Effector CD8-positive, alpha-beta T cell (primary cell): ENCODE measurements around the gene PLTP.
A peak's percentile ranks its signal among the peaks of the same experiment; 100 is the strongest.

Experiments
- DNase-seq: peaks from one replicate; lab custom pipeline; 2025; lab: John Stamatoyannopoulos, UW

Gene PLTP

DNA sequence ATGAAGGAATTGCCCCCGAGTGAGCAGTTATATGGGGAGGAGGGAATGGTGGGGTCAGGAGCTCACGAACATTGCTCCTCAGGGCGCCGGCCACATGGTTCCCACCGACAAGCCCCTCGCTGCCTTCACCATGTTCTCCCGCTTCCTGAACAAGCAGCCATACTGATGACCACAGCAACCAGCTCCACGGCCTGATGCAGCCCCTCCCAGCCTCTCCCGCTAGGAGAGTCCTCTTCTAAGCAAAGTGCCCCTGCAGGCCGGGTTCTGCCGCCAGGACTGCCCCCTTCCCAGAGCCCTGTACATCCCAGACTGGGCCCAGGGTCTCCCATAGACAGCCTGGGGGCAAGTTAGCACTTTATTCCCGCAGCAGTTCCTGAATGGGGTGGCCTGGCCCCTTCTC lies 13.7 kb downstream of the PLTP start:
- no peak for DNase-seq

DNA sequence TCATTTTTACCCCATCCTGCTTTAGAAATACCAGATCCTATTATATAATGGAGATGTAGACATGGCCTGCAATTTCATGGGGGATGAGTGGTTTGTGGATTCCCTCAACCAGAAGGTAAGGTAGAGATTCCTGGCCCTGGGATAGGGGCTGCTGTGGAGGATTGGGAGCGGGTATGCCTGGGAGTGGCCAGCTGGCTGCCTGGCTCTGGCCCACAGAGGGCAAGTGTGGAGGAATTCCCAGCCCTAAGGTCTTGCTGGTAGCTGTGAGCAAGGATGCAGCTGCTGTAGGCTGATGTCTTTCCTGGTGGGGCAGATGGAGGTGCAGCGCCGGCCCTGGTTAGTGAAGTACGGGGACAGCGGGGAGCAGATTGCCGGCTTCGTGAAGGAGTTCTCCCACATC lies 14.3 kb downstream of the PLTP start:
- DNase-seq, result no peak

DNA sequence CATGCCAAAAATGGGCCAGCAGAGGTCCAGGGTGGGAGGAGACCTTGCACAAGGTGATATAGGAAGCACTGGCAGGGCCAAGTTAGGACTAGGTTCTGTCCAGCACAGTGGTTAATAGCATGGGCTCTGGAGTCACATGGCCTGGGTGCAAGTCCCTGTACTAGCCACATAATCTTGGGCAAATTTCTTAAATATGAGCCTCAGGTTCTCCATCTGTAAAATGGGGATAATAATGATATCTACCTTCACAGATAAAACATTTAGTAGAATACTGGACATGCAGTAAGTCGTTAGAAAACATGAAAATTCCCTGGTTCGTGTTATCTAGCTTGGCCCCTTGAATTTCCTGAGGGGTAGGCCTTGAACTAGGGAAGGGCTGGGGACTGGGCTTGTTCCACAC lies 14.7 kb downstream of the PLTP start:
- no peak for DNase-seq

DNA sequence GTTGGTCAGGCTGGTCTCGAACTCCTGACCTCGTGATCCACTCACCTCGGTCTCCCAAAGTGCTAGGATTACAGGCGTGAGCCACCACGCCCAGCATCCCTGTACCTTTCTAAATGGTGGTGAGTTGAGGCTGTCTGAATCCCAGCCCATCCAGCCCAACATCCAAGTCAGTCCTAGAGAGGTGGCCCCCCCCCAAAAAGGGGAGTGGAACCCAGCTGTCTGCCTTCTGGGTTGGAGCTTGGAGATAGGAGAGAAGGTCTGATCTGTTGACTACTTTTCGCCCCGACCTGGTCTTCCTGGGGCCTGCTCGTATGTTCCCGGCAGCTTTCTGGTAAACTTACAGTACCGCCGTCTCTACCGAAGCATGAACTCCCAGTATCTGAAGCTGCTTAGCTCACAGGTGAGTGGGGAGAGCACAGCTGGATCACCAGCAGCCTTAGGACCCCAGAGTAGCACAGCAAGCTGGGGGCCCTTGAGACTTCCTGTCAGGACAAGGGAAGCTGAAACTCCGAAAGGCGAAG lies 15.3 kb downstream of the PLTP start:
- no peak for DNase-seq

DNA sequence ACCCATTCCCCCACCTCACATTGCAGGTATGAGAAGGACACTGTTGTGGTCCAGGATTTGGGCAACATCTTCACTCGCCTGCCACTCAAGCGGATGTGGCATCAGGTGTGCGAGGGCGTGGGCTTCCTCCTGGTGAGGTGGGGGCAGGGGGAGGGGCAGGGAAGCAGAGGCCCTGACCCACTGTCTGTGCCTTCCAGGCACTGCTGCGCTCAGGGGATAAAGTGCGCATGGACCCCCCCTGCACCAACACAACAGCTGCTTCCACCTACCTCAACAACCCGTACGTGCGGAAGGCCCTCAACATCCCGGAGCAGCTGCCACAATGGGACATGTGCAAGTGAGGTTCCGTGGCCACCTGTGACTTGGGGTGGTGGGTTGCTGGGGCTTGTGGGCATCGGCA lies 17.2 kb downstream of the PLTP start:
- DNase-seq, result no peak

DNA sequence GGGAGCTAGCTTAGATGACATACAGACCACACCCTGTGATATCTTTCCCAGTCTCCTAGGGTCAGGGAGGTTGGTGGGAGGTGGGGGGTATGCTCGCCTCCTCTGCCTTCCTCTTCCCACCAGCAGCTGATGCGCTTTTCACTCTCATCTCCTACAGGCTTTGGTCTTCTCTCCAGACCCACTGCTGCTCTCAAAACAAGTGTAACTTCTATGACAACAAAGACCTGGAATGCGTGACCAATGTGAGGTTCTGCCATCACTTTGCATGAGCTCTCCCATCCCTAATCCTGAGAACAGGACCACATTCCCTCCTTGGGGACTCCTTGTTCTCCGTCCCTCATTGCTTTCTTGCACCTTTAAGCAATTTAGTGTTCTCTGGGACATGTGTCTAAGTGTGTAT lies 18.1 kb downstream of the PLTP start:
- no peak for DNase-seq

DNA sequence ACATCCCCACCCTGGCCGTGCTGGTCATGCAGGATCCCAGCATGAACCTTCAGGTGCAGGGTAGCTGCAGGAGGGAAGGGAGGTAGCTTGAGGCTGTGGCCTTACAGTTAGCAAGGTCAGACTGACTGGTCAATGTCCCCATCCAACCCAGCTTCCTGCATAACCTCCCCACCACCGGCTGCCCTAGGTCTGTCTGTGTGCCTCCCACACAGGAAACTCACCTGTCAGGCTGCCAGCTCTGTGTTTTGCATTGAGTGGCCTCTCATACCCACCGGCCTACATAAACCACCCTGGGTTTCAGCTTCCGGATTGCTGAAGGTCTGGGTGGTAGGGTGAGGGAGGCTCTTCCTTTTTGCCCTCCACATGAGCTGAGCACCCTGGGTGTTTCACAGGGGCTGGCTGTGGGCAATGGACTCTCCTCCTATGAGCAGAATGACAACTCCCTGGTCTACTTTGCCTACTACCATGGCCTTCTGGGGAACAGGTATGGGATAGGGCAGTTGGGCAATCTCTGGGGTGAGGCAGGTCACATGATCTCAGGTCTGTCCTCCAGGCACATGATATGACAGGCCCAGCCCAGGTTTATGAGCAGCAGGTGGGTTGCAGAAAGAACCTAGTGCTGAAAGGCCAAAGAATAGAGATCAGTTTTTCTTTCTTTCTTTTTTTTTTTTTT lies 19.0 kb downstream of the PLTP start:
- no peak for DNase-seq

DNA sequence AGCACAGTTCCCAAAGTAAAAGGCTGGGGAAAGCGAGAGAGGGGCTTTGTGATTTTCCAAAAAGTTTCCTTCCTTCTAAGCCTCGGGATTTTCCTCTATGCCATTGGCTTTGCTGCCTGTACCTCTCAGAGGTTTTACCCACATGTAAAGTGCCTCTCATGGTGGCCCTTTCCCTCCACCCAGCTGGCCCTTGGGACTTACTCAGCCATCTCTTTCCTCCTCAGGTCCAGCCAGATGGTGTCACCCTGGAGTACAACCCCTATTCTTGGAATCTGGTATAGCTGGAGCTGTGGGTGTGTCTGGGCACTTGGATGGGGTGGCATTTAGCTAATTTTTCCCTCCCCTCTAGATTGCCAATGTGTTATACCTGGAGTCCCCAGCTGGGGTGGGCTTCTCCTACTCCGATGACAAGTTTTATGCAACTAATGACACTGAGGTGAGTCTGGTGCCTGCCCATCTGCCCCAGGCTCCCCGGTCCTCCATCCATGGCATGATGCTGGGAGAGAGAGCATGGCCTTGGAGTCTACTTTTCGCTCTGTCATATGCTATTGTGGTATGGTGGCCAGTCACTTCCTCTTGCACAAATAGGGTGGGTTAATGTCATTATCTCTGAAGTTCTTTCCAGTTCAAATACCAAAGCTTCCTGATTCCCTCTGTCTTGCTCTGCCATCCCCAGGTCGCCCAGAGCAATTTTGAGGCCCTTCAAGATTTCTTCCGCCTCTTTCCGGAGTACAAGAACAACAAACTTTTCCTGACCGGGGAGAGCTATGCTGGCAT lies 19.7 kb downstream of the PLTP start:
- DNase-seq, result no peak

DNA sequence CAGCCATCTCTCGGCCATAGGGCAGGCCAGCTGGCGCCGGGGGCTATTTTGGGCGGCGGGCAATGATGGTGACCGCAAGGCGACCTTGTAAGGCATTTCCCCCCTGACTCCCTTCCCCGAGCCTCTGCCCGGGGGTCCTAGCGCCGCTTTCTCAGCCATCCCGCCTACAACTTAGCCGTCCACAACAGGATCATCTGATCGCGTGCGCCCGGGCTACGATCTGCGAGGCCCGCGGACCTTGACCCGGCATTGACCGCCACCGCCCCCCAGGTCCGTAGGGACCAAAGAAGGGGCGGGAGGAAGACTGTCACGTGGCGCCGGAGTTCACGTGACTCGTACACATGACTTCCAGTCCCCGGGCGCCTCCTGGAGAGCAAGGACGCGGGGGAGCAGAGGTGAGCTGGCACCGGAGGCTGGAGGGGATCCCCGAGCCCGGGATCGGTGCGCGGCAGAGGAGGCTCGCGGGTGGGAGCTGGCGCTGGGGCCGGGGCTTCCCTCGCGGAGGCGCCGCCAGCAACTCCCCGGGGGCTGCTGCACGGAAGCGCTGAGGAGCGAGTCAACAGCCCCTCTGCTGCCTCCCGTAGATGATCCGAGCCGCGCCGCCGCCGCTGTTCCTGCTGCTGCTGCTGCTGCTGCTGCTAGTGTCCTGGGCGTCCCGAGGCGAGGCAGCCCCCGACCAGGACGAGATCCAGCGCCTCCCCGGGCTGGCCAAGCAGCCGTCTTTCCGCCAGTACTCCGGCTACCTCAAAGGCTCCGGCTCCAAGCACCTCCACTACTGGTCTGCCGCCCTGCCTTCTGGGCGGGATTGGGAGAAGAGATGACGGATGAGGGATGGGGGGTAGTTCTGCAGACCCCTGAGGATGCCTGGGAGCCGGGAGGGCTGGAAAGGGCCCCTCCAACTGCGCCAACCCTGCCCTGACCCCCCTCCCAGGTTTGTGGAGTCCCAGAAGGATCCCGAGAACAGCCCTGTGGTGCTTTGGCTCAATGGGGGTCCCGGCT lies 20.7 kb downstream of the PLTP start, which contains the start of the genes CTSA and NEURL2:
TSS of gene CTSA (plus strand) at position 351 of the 999 bp plus-strand sequence. CDS start at position 585, 234 bp downstream.
TSS of gene NEURL2 (minus strand) at position 224 of the 999 bp plus-strand sequence. CDS start at position 7, 217 bp downstream.
- peak; percentile 77 for DNase-seq

DNA sequence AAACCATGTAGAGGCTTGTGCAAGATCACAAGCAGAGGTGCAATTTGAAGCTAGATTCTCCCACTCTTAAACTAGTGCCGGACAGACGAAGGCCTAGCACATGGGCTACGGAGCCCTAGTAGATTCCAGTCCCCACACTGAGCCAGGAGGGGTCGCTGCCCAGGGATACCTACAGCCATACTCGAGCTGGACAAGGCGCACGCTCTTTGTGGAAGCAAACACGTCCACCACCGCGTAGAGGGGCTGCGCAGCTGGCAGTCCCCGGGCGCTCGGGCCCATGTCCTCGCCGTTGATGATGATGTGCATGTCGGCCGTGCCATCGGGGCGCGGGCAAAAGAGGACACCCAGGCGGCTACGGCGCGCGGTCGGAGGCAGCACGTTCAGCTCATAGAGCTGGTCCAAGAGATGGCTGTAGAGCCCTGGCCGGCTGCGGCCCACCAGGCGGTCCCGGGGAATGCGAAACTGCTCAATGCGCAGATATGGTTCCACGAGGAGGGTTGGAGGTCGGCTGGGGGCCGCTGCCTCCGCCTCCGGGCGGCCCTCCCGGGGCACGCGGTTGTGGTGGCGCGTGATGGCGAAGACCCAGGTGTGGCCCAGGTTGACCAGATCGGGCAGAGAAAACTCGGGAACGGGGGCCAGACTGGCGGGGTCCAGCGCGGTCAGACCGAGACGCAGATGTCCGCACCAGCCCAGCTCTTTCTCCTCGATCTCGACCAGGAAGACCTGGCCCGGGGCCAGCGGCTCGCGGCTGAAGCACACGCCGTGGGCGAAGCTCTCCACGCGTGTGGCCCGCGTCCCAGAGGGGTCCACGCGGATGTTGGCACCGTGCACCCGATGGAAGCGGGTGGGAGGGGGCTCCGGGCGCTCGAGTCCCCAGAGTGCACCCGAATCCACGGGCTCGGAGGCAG lies 21.6 kb downstream of the PLTP start:
- peak; percentile 30 for DNase-seq

DNA sequence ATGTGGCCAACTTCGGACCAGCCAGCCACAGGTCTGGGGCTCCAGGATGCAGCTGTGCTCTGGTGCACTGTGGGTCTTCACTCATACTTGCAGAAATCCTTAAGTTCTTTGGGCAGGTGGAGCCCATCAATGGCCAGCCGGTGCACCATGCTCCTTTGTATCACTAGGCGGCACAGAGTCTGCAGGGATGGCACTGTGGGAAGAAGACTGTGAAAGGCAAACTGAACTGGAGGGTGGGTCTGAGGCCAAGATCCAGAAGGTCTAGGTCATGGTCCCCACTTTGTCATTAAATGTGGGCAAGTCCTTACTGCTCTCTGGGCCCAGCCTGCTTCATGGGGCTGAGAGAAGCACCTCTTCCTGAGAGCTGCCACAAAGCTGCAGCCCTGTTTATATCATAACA lies 23.3 kb downstream of the PLTP start:
- DNase-seq, result no peak

DNA sequence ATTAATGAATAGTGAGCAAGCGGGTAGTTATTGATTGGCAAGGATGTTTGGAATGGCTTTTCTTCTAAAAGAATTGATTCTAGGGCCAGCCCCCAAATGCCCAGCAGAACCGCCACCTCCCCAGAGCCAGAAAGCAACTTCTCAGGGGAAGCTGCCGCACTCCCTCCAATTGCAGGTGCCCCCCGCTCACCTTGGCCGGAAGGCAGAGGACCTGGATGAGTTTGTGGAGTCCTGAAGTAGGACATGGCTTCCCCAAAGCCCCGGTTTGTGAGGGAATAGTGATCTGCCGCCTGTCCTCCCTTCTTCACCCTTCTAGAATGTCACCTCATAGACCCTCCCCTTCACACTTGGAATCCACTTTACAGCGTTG lies 24.6 kb downstream of the PLTP start, which contains the start of gene SPATA25:
TSS of gene SPATA25 (minus strand) at position 277 of the 370 bp plus-strand sequence. CDS start at position 245, 32 bp downstream.
- no peak for DNase-seq

DNA sequence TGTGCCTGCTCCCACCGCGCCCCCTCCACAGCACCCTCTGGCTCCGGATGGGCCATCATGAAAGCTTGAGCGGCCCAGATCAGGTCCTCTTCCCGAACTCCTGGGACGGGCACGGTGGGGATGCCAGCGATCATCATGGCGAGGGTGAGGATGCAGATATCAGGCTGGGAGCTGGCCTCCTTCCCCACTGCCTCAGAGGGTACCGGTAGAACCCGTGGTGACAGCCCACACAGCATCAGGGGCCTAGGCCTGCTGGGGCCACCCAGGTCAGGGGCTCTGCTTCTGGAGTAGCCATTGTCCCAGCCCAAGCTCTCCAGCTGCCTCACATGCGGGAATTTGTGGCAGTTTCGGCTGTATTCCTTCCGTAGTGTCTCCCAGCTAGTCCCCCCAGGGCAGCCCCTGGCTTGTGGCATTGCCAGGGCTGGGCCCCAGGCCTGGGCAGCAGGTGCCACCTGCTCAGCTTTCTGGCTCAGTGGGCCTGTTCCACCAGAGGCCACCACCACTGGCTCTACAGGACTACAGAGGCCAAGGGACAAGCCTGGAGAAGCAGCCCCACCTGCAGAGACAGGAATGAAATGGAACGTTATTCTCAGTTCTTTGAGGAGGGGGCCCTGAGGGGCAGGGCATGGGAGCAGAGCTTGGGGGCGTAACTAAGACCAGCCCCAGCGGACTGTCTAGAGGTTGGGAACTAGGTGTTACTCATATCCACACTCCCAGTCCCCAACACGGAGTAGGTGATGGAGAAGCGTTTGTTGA lies 25.2 kb downstream of the PLTP start:
- DNase-seq, result no peak

DNA sequence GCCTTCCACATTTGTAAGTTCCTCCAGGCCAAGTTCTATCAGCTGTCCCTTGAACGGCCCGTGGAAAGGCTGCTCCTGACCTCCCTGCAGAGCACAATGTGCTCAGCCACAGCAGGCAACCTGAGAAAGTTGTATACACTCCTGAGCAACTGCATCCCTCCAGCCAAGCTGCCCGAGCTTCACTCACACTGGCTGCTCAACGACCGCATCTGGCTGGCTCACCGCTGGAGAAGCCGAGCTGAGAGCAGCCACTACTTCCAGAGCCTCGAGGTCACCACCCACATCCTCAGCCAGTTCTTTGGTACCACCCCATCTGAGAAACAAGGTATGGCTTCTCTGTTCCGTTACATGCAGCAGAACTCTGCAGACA lies 28.9 kb downstream of the PLTP start:
- no peak for DNase-seq

DNA sequence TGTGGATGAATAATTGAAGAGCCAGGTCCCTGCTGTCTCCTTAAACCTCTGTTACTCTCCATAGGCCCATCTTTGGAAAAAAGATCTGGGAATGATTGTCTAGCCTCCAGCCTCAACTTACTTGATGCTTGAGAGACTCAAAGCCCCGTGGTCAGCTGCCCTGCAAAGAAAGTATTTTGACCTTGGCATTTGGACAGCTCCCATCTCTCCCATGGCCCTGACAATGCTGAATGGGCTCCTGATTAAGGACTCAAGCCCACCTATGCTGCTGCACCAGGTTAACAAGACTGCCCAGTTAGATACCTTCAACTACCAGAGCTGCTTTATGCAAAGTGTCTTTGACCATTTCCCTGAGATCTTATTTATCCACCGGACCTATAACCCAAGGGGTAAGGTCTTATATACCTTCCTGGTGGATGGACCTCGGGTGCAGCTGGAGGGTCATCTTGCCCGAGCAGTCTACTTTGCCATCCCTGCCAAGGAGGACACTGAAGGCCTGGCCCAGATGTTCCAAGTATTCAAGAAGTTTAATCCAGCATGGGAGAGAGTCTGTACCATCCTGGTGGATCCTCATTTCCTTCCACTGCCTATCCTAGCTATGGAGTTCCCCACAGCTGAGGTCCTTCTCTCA lies 29.4 kb downstream of the PLTP start:
- no peak for DNase-seq

DNA sequence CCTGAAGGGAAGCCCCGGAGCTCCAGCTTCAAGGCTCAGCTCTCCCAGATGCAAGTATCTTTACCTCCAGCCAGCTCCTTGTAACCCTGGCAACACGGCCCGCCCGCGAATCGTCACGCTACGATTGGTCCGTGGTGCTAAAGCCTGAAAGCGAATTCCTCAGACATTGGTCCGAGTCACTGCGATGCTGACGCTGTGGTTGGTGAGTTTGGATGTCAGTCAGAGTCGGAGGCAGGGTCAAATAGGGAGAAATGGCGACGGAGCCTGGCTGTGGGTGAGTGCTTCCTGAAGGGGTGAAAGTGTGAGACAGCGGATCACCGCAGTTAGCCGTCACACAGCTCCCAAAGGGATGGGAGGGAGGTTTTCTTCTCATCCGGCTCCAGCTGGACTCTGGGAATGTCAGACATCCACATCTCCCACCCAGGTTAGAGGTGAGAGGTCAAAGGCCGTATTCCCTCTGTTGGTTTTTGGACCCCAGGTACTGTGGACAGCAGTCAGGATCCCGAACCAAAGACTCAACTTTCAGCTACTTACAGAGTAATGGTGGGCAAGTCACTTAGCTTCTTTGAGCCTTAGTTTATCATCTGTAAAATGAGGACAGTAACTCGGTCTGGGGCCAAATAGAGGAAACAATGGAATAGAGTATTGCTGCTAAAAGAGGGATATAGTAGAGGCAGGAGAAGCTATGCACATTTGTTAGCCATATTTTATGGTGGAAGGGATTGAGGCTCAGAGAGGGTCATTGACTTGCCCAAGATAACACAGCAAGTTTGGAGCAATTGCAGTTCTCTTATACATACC lies 30.8 kb downstream of the PLTP start, which contains the start of gene ZSWIM1:
TSS of gene ZSWIM1 (plus strand) at position 240 of the 801 bp plus-strand sequence. CDS start 1,366 bp downstream, outside the sequence.
- peak; percentile 99 for DNase-seq

DNA sequence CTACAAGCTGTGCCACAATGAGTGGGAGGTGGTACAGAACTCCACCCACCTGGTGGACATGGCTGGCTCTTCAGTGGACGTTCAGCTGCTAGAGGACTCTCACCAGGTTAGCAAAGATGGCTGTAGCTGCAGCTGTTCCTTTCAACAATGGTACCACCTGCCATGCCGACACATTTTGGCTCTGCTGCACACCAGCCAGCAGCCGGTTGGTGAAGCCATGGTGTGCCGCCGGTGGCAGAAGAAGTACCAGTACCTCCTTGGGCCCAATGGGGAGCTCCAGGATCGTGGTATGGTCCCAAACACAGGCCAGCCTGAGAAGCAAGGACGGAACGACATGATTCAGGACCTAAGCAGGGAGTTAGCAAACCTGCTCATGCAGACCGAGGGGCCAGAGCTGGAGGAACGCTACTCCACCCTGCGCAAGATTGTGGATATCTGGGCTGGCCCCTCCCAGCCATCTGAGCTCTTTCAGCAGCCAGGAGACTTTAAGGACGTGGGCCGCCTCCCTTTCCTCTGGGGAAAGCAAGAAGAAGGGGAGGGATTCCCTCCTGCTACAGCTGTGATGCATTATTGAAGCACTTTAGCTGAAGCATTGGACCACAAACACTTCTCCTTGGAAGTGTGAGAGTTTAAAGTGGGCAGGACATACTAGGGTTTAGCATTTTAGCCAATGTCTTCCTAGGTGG lies 33.7 kb downstream of the PLTP start:
- DNase-seq, result no peak

DNA sequence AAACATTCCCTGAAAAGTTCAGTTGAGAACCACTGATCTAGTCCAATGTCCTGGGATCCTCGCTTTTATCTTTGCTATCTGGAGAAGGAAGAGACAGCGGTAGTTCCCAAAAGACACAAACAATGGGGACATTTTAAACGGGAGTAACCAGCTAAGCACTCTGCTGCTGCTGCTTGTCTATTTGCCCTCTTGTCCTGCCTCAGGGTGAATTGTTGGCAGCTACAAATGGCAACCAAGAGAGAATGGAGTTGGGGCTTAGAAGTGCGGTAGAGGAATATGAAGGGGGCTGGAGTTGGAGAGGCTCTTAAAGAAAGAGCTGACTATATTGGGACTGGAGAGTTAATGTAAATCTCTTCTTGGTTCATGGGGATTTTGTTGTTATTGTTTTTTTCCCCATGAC lies 37.4 kb downstream of the PLTP start:
- DNase-seq, result no peak
